Measurements from ENCODE around the gene SPATA21. TPM values are rescaled to one million over a fixed set of nuclear protein-coding genes. Genes with fewer than 3 reads are reported as not detected.
A peak's percentile ranks its signal among the peaks of the same experiment; 100 is the strongest.
"Not testable (repeated sequence)": the region's sequence is repeated elsewhere in the genome, so short reads cannot be mapped to it uniquely, and the experiment has no call there.

SPATA21 gene
- total RNA-seq, 1 donor from 2014 or later: not detected

DNA sequence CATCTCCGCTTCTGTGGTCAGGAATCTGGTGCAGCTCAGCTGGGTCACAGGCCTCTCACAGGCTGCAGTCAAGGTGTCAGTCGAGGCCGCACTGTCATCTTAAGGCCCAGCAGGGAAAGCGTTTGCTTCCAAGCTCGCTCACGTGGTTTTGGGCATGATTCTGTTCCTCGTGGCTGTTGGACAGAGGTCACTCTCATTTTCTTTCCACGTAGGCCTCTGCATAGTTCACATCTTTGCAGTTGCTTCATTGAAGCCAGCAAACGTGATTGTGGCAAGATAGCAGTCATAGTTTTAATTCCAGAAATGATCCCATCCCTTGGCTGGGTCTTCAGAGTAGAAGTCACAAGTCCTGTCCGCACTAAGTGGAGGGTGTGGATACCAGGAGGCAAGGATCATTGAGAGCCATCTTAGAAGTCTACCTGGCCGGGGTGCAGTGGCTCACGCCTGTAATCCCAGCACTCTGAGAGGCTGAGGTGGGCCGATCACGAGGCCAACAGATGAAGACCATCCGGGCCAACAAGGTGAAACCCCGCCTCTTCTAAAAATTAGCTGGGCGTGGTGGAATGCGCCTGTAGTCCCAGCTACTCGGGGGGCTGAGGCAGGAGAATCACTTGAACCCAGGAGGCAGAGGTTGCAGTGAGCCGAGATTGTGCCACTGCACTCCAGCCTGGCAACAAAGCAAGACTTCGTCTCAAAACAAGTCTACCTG, 27.8 kb upstream of the SPATA21 start:
- no peak overlapping the region for H3K27ac Mint-ChIP-seq (ENCODE audit: unreplicated experiment)
- H3K4me1 Mint-ChIP-seq (ENCODE audit: unreplicated experiment): no peaks in the 10 kb centered on the region

DNA sequence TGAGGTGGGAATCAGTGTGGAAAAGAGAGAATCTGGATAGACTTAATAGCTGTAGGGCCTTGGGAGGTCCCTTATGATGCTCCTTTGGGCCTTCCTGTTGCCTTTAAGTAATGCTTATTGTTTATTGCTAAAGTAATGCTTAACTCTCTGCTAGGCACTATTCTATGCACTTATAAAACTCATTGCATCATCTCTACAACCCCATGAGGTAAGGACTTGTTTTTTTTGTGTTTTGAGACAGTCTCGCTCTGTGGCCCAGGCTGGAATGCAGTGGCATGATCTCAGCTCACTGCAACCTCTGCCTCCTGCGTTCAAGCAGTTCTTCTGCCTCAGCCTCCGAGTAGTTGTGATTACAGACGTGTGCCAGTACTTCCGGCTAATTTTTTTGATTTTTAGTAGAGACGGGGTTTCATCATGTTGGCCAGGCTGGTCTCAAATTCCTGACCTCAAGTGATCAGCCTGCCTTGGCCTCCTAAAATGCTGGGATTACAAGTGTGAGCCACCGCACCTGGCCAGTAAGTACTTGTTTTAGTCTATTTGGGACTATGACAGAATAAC, 25.6 kb upstream of the SPATA21 start:
- no peaks in the 10 kb centered on the region for H3K4me1 Mint-ChIP-seq (ENCODE audit: unreplicated experiment)
- peaks cover 50% of the 10 kb centered on the region for H3K36me3 Mint-ChIP-seq (ENCODE audit: low read depth, unreplicated experiment)
- H3K9me3 Mint-ChIP-seq (ENCODE audit: unreplicated experiment): no peaks in the 10 kb centered on the region
- no peak overlapping the region for H3K27ac Mint-ChIP-seq (ENCODE audit: unreplicated experiment)
- TF ChIP-seq, protein P1, sequence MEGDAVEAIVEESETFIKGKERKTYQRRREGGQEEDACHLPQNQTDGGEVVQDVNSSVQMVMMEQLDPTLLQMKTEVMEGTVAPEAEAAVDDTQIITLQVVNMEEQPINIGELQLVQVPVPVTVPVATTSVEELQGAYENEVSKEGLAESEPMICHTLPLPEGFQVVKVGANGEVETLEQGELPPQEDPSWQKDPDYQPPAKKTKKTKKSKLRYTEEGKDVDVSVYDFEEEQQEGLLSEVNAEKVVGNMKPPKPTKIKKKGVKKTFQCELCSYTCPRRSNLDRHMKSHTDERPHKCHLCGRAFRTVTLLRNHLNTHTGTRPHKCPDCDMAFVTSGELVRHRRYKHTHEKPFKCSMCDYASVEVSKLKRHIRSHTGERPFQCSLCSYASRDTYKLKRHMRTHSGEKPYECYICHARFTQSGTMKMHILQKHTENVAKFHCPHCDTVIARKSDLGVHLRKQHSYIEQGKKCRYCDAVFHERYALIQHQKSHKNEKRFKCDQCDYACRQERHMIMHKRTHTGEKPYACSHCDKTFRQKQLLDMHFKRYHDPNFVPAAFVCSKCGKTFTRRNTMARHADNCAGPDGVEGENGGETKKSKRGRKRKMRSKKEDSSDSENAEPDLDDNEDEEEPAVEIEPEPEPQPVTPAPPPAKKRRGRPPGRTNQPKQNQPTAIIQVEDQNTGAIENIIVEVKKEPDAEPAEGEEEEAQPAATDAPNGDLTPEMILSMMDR (IDR thresholded peaks at IDR 0.05; ENCODE audit: unreplicated experiment): no peak
- no peak overlapping the region for H3K4me3 Mint-ChIP-seq (ENCODE audit: unreplicated experiment)
- no peak for DNase-seq (ENCODE audit: low spot score)
- H3K27me3 Mint-ChIP-seq (ENCODE audit: unreplicated experiment): peaks cover 1% of the 10 kb centered on the region

More for the DNA sequence above, 27.8 kb upstream of the SPATA21 start:
- no peaks in the 10 kb centered on the region for H3K9me3 Mint-ChIP-seq (ENCODE audit: unreplicated experiment)
- TF ChIP-seq, protein P1 (IDR thresholded peaks at IDR 0.05; ENCODE audit: unreplicated experiment): no peak
- H3K27me3 Mint-ChIP-seq (ENCODE audit: unreplicated experiment): peaks cover 1% of the 10 kb centered on the region
- no peak for DNase-seq (ENCODE audit: low spot score)
- no peak overlapping the region for H3K4me3 Mint-ChIP-seq (ENCODE audit: unreplicated experiment)
- peaks cover 47% of the 10 kb centered on the region for H3K36me3 Mint-ChIP-seq (ENCODE audit: low read depth, unreplicated experiment)

DNA sequence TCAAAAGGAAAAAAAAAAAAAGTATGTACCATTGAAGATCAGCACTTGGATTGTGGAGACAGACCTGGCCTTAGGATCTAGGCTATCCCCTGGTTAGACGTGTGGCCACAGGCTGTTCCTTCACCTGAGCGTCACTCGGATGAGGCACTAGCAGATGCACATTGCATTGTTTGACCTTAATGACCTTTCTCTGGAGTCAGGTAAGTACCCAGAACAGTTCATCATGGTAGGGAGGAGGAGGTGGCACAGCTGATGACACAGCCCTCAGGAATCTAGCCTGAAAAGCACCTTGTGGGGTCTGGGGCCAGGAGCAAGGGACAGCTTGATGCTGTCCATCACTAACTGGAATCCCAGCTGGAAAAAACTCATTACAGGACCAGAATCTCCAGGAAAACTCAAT, 24.5 kb upstream of the SPATA21 start:
- H3K4me3 Mint-ChIP-seq (ENCODE audit: unreplicated experiment): no peak overlapping the region
- TF ChIP-seq, protein P1 (IDR thresholded peaks at IDR 0.05; ENCODE audit: unreplicated experiment): no peak
- H3K27me3 Mint-ChIP-seq (ENCODE audit: unreplicated experiment): peaks cover 1% of the 10 kb centered on the region
- no peak for DNase-seq (ENCODE audit: low spot score)
- no peak overlapping the region for H3K27ac Mint-ChIP-seq (ENCODE audit: unreplicated experiment)
- H3K9me3 Mint-ChIP-seq (ENCODE audit: unreplicated experiment): no peaks in the 10 kb centered on the region
- H3K36me3 Mint-ChIP-seq (ENCODE audit: low read depth, unreplicated experiment): peaks cover 42% of the 10 kb centered on the region
- H3K4me1 Mint-ChIP-seq (ENCODE audit: unreplicated experiment): no peaks in the 10 kb centered on the region

DNA sequence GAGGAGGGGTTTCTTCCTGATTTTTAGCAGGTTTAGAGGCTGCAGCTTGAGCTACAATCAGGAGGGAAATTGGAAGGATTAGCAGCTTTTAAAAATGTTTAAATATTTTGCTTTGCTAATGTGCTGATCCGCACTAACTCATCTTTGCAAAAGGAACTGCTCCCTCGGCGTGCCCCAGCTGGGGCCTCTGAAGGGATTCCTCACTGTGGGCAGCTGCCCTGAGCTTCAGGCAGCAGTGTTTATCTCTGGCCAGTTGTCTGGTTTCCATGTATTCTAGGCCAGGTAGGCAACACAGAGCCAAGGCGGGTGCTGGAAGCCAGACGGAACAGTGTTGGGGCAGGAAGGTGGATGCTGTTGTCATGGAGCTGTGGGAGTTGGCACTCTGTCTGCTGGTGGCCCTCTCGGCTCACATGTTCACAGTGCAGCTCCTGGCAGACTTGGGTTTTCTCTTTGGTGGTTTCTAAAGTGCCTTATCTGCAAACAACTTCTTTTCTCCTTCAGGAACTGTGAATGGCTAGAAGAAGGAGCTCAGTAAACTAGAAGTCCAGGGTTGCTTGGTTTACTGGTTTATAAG, 22.2 kb upstream of the SPATA21 start:
- Mint-ChIP-seq H3K27me3 (ENCODE audit: unreplicated experiment) (no peaks in the 10 kb centered on the region), H3K36me3 (ENCODE audit: low read depth, unreplicated experiment) (peaks cover 49% of the 10 kb centered on the region), H3K4me3 (ENCODE audit: unreplicated experiment) (no peak overlapping the region), H3K4me1 (ENCODE audit: unreplicated experiment) (peaks cover 4% of the 10 kb centered on the region), H3K9me3 (ENCODE audit: unreplicated experiment) (no peaks in the 10 kb centered on the region), H3K27ac (ENCODE audit: unreplicated experiment) (no peak overlapping the region)
- TF ChIP-seq, protein P1 (IDR thresholded peaks at IDR 0.05; ENCODE audit: unreplicated experiment): no peak
- DNase-seq (ENCODE audit: low spot score): no peak

DNA sequence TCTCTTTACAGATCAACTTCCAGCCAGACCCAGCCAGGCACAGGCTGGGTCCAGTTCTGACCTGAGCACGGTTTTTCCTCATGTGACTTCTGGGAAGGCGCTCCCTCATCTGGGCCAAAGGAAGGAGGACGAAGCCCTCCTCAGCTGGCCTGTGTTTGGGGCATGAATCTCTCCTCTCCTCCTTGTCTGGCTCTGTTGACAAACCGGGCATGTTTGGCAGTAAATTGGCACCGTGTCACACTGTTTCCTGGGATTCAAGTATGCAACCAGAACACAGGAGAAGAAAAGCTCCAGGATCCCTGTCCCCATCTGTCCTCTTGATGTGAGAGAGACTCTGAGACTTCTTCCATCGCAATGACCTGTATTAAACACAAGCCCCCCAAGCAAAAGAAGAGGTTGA, 21.6 kb upstream of the SPATA21 start:
- Mint-ChIP-seq H3K27me3 (ENCODE audit: unreplicated experiment) (no peaks in the 10 kb centered on the region), H3K27ac (ENCODE audit: unreplicated experiment) (no peak overlapping the region), H3K9me3 (ENCODE audit: unreplicated experiment) (no peaks in the 10 kb centered on the region), H3K4me1 (ENCODE audit: unreplicated experiment) (peaks cover 4% of the 10 kb centered on the region), H3K4me3 (ENCODE audit: unreplicated experiment) (peak overlapping the region; percentile 42), H3K36me3 (ENCODE audit: low read depth, unreplicated experiment) (peaks cover 49% of the 10 kb centered on the region)
- TF ChIP-seq, protein P1 (IDR thresholded peaks at IDR 0.05; ENCODE audit: unreplicated experiment): no peak
- DNase-seq (ENCODE audit: low spot score): no peak

DNA sequence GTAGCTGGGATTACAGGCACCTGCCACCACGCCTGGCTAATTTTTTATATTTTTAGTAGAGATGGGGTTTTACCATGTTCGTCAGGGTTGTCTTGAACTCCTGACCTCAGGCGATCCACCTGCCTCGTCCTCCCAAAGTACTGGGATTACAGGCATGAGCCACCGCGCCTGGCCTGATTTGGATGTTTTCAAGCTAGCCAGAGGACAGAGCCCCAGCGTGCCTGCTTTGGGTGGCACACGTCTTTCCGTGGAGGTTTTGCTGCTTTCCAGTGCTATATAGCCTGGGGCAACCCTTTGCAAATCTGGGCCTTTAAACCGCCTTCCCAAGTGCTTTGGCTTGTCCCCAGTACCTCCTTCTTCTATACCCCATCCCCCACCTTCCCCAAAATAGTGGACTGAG, 18.9 kb upstream of the SPATA21 start:
- H3K4me3 Mint-ChIP-seq (ENCODE audit: unreplicated experiment); H3K4me1 Mint-ChIP-seq (ENCODE audit: unreplicated experiment); H3K27me3 Mint-ChIP-seq (ENCODE audit: unreplicated experiment); DNase-seq (ENCODE audit: low spot score); H3K27ac Mint-ChIP-seq (ENCODE audit: unreplicated experiment); H3K9me3 Mint-ChIP-seq (ENCODE audit: unreplicated experiment): not testable (repeated sequence)
- H3K36me3 Mint-ChIP-seq (ENCODE audit: low read depth, unreplicated experiment): peaks cover 47% of the 10 kb centered on the region

DNA sequence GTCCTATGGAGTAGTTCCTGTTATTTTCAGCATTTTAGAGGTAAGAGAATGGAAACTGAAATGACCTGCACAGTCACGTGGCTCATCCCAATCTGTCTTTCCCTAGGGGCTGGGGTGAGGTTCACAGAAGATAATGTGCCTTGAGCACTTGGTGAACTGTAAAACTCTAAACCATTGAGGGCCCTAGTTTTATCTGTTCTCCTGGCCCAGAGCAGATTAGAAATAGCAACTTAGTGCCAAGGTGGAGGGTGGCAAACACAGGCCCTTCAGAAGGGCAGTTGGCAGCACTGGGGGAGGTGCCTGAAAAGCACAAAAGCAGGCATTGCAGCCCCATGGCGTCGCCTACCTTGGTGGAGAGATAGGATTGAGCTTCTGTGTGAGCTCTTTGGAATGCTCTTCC, 17.7 kb upstream of the SPATA21 start:
- peaks cover 45% of the 10 kb centered on the region for H3K36me3 Mint-ChIP-seq (ENCODE audit: low read depth, unreplicated experiment)
- H3K27ac Mint-ChIP-seq (ENCODE audit: unreplicated experiment); H3K4me1 Mint-ChIP-seq (ENCODE audit: unreplicated experiment); DNase-seq (ENCODE audit: low spot score); H3K9me3 Mint-ChIP-seq (ENCODE audit: unreplicated experiment); H3K27me3 Mint-ChIP-seq (ENCODE audit: unreplicated experiment): not testable (repeated sequence)
- H3K4me3 Mint-ChIP-seq (ENCODE audit: unreplicated experiment): peak overlapping the region; percentile 72

All from endothelial cell (in vitro differentiated cells).